OCI-LY1 (cell line): Measurements from ENCODE around the gene RGMA.

ENCODE experiments used
- H2AFZ ChIP-seq: fragments of 200-600 bp; sonication (generic), shearing (Covaris generic); 2 replicates; pipeline ENCODE4 v1.6.0; 2014; ENCODE audit warnings: antibody characterized with exemption, mild to moderate bottlenecking, low read length
- H3F3A ChIP-seq: fragments of 200-600 bp; sonication (generic), shearing (Covaris generic); 2 replicates; pipeline ENCODE4 v1.6.0; 2014; ENCODE audit warnings: mild to moderate bottlenecking, antibody characterized with exemption, low read length, moderate library complexity; ENCODE audit not compliant: insufficient read depth
- H3K27ac ChIP-seq: fragments of 200-600 bp; sonication (generic); 2 replicates; pipeline ENCODE4 v1.5.1; 2014; ENCODE audit warnings: low read length, mixed run types, mild to moderate bottlenecking, low read depth; ENCODE audit not compliant: poor library complexity, severe bottlenecking
- H3K27me3 ChIP-seq: fragments of 200-600 bp; sonication (generic); 2 replicates; pipeline ENCODE4 v1.6.0; 2014; ENCODE audit warnings: antibody characterized with exemption, mild to moderate bottlenecking, low read length, moderate library complexity; ENCODE audit not compliant: insufficient read depth
- H3K36me3 ChIP-seq: fragments of 200-600 bp; sonication (generic); 2 replicates; pipeline ENCODE4 v1.6.1; 2014; ENCODE audit warnings: mild to moderate bottlenecking, antibody characterized with exemption, low read length, moderate library complexity, mixed read lengths; ENCODE audit not compliant: insufficient read depth
- H3K4me1 ChIP-seq: fragments of 200-600 bp; sonication (generic); 2 replicates; pipeline ENCODE4 v1.5.1; 2014; ENCODE audit warnings: mild to moderate bottlenecking, low read length, moderate library complexity; ENCODE audit not compliant: insufficient read depth, severe bottlenecking
- H3K4me2 ChIP-seq: fragments of 200-600 bp; sonication (generic), shearing (Covaris generic); 2 replicates; pipeline ENCODE4 v1.6.1; 2014; ENCODE audit warnings: low read length
- H3K4me3 ChIP-seq: fragments of 200-600 bp; sonication (generic); 2 replicates; pipeline ENCODE4 v1.5.1; 2014; ENCODE audit warnings: low read length, low read depth, mild to moderate bottlenecking, mixed read lengths; ENCODE audit not compliant: poor library complexity, severe bottlenecking
- H3K79me2 ChIP-seq: fragments of 200-600 bp; shearing (Covaris generic); 2 replicates; pipeline ENCODE4 v1.6.1; 2016; ENCODE audit warnings: mixed run types, low read length, mixed read lengths; ENCODE audit not compliant: insufficient read depth
- H3K9ac ChIP-seq: fragments of 200-600 bp; sonication (generic), shearing (Covaris generic); 2 replicates; pipeline ENCODE4 v1.6.1; 2014; ENCODE audit warnings: mild to moderate bottlenecking, low read length, mixed read lengths
- H3K9me2 ChIP-seq: fragments of 200-600 bp; sonication (generic), shearing (Covaris generic); 2 replicates; pipeline ENCODE4 v1.6.1; 2014; ENCODE audit warnings: low read depth, mild to moderate bottlenecking, low read length, mixed read lengths
- H3K9me3 ChIP-seq: fragments of 200-600 bp; shearing (Covaris generic); 2 replicates; pipeline ENCODE4 v1.6.1; 2014; ENCODE audit warnings: low read length, mixed read lengths
- H4K20me1 ChIP-seq: fragments of 200-600 bp; sonication (generic), shearing (Covaris generic); 2 replicates; pipeline ENCODE4 v1.6.0; 2016; ENCODE audit warnings: mild to moderate bottlenecking, low read length; ENCODE audit not compliant: insufficient read depth
- EZH2 ChIP-seq: fragments of 200-600 bp; sonication (generic), shearing (Covaris generic); IDR thresholded peaks from 2 replicates; pipeline ENCODE4 v1.8.0; 2017; ENCODE audit warnings: borderline replicate concordance, mixed run types, mild to moderate bottlenecking, antibody characterized with exemption, low read length, moderate library complexity, mixed read lengths
- TF ChIP-seq, protein P1 (sequence below): fragments of 200-600 bp; sonication (generic), shearing (Covaris generic); IDR thresholded peaks from 2 replicates; pipeline ENCODE4 v1.5.1; 2017; ENCODE audit warnings: mild to moderate bottlenecking, antibody characterized with exemption, low read length, moderate library complexity, mixed read lengths

The RGMA gene

DNA sequence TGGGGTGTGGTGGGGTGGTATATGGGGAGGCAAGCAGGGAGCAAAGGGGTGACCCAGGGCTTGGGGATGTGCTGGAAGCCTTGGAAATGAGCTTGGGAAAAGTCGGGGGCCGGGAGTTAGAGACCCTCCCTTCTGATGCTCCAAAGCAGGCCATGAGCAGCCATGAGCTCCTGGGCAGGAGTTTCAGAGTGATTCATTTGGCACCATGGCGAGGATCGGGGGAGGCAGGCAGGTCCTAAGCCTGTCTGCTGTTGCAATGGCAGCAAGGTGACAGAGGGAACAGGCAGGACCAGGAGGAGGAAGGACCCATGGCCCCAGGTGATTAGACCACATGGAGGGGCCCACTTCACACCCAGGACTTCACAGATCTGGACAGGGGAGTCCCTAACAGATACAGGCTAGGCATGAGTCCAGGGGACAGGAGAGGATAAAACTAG, 21.3 kb downstream of the RGMA start:
- TF ChIP-seq, protein P1, sequence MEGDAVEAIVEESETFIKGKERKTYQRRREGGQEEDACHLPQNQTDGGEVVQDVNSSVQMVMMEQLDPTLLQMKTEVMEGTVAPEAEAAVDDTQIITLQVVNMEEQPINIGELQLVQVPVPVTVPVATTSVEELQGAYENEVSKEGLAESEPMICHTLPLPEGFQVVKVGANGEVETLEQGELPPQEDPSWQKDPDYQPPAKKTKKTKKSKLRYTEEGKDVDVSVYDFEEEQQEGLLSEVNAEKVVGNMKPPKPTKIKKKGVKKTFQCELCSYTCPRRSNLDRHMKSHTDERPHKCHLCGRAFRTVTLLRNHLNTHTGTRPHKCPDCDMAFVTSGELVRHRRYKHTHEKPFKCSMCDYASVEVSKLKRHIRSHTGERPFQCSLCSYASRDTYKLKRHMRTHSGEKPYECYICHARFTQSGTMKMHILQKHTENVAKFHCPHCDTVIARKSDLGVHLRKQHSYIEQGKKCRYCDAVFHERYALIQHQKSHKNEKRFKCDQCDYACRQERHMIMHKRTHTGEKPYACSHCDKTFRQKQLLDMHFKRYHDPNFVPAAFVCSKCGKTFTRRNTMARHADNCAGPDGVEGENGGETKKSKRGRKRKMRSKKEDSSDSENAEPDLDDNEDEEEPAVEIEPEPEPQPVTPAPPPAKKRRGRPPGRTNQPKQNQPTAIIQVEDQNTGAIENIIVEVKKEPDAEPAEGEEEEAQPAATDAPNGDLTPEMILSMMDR: no peak
- TF ChIP-seq EZH2: no peak
- Histone ChIP-seq H3K9ac (no peak overlapping the region), H3K4me1 (no peaks in the 10 kb centered on the region), H3K27ac (no peak overlapping the region), H3K4me2 (no peak overlapping the region), H3K27me3 (peaks cover 16% of the 10 kb centered on the region; the same call in 1 of the 2 replicates), H2AFZ (no peak overlapping the region), H3K4me3 (no peak overlapping the region), H3K79me2 (no peaks in the 10 kb centered on the region), H3K9me2 (no peaks in the 10 kb centered on the region), H3F3A (no peaks in the 10 kb centered on the region), H3K36me3 (no peaks in the 10 kb centered on the region), H3K9me3 (no peaks in the 10 kb centered on the region), H4K20me1 (no peaks in the 10 kb centered on the region)

DNA sequence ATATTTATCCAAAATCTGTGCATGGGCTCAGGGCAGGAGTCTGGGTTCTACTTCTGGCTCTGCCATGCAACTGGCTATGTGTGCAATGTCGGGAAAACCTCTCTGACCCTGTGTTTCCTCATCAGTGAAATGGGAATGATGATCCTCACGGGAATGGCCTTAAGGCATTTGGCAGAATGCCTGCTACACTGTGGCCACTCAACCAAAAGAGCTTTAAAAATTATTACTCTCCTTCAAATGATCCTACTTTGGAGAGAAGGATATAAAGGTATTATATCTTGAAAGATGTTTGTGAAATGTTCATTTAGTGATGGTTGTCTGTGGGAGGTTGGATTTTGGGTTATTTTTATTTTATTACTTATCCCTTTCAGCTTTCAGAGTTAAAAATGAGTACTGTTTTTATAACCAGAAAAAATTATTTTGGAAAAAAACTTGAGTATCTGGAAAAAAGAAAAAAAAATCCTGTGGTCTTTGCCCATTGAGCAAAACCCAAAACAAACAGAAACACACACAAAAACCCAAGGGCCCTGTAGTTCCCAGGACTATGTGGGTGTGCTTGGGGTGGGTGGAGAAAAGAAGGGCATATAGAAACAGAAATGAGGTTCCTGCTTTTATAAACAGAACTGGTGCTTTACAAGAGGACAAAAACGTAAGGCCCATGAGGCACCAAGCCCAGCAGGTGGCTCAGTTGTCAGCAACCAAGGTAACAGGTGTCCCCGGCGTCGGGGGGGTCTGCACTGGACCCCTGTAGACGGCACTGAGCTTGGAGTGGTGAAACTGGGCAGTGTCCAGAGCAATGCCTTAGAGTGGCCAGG, 22.0 kb downstream of the RGMA start:
- Histone ChIP-seq H3K27ac (no peak overlapping the region), H3K79me2 (no peaks in the 10 kb centered on the region), H3K9me3 (no peaks in the 10 kb centered on the region), H3K36me3 (no peaks in the 10 kb centered on the region), H2AFZ (no peak overlapping the region), H4K20me1 (no peaks in the 10 kb centered on the region), H3K4me2 (no peak overlapping the region), H3K4me3 (no peak overlapping the region), H3K4me1 (no peaks in the 10 kb centered on the region), H3K27me3 (peaks cover 16% of the 10 kb centered on the region; the same call in 1 of the 2 replicates), H3F3A (no peaks in the 10 kb centered on the region), H3K9ac (no peak overlapping the region), H3K9me2 (no peaks in the 10 kb centered on the region)
- no peak for TF ChIP-seq EZH2
- TF ChIP-seq, protein P1: no peak

DNA sequence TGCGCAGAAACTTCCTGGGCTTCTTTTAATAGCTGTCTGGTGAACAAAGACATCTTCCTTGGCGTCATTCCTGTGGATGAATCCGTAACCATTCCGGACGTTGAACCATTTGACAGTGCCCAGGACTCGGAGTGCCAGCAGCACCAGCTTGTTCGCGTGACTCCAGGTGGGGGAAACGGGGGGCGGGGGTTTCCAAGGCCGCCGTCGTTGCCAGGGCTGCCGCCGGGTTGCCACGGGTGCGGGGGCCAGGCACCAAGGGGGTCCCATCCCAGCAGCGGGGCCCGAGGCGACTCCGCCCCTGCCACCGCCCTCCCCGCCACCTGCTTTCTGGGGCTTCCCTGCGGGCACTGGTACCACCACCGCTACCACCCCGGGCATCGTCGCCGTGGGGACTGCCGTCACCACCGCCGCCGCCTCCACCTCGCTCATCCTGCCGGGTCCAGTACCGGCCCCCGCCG, 22.8 kb downstream of the RGMA start:
- no peaks in the 10 kb centered on the region for H3K9me2 ChIP-seq
- H3K4me3 ChIP-seq: no peak overlapping the region
- no peak overlapping the region for H3K4me2 ChIP-seq
- no peaks in the 10 kb centered on the region for H3K9me3 ChIP-seq
- H4K20me1 ChIP-seq: no peaks in the 10 kb centered on the region
- no peak overlapping the region for H2AFZ ChIP-seq
- H3K9ac ChIP-seq: no peak overlapping the region
- TF ChIP-seq, protein P1: no peak
- TF ChIP-seq EZH2: no peak
- H3F3A ChIP-seq: no peaks in the 10 kb centered on the region
- no peak overlapping the region for H3K27ac ChIP-seq
- no peaks in the 10 kb centered on the region for H3K36me3 ChIP-seq
- no peaks in the 10 kb centered on the region for H3K4me1 ChIP-seq
- H3K27me3 ChIP-seq: peaks cover 16% of the 10 kb centered on the region; the same call in 1 of the 2 replicates
- no peaks in the 10 kb centered on the region for H3K79me2 ChIP-seq
